NCI-H2227 (cell line): ENCODE results near the gene RMND5A.

Source experiments
- DNase-seq: peaks from one replicate; lab custom pipeline; 2025; ENCODE audit not compliant: unreplicated experiment; lab: John Stamatoyannopoulos, UW

RMND5A gene

GRCh38 chr2:86825036-86825692 is 105.1 kb downstream of the RMND5A start:
- no peak for DNase-seq

GRCh38 chr2:86825693-86826381 is 105.7 kb downstream of the RMND5A start:
- no peak for DNase-seq

GRCh38 chr2:86826951-86827350 is 106.9 kb downstream of the RMND5A start:
- DNase-seq: no peak
